ENCODE data around the gene FCRL6. TPM values are rescaled to one million over a fixed set of nuclear protein-coding genes. Genes with fewer than 3 reads are reported as not detected.

FCRL6 gene
- total RNA-seq, 1 donor from 2014 or later: not detected

DNA sequence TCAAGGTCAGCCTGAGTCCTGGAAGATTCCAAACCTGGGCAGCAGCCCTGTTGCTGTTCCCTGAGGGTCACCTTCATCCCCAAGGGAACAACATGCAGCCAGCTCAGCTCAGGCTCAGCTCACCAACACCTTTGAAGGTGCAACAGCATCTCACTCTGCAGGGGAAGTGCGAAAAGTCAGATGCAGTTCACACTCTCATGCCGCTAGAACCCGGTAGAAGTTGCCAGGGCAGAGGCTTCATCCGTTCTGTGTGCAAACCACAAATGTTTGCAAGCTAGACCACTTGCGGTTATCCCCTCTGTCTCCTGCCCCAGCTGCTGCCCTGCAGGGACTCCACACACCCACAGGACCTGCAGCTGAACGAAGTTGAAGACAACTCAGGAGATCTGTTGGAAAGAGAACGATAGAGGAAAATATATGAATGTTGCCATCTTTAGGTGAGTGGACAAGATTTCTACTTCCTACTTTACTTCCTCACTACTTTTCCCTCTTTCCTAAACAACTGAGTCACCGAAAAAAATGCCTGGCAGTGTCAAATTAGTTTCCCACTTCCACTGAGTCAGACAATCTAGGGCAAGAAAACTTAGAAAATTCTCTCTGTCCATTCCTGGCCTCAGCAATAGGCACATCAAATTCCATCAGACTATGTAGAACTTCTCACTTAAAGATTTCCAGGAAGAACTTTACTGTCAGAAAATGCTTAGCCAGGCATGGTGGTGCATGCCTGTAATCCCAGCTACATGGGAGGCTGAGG lies 1.8 kb upstream of the FCRL6 start:
- DNase-seq: no peak

DNA sequence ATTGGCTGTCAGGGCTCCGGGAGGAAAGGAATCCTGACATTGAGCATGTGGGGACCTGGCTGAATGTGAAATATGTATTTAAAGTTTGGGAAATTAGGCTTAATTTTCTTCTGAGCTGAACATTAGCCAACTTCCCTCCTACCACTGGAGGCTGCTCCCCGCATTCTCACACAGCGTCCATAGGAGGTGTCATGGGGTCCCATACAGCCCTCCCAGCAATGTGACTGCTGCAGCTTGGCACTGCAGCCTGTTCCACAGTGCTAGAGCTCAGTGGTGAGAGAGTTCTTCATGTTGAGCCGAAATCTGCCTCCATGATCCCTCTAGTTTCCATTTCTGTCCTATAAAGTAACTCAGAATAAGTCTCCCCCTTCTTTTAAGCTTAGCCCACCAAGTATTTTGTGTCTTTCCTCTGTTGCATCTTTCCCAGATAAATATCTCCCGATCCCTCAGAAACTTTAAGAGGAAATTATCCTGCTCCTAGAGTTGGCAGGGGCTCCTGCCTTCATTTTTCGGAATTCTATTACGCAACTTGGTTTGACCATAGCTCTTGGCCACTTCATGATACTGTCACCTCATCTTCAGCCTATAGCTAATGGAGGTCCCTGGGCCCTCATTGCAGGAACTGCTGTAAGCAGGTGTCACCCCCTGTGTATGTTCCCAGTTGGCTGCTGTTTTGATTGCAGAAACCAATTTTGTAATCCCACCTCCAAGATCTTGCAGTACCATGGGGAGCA lies 2.0 kb downstream of the FCRL6 start:
- no peak for DNase-seq

DNA sequence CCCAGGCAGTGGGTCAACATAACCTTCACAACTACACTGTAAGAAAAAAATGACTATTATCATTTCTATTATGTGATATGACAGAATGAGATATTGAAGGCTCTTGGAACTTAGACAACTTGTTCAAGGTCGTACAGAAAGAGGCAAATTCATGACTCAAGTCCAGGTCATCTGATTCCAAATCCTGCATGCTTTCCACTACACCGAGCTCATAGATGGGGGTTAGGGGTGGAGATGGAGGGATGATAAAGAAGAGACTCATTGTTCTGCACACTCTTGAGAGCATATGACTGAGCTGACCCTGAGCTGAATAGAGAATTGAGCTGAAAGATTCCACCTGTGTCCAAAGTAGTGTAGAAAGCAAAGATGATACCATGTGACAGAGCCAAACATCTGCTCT lies 2.8 kb downstream of the FCRL6 start:
- DNase-seq: no peak

DNA sequence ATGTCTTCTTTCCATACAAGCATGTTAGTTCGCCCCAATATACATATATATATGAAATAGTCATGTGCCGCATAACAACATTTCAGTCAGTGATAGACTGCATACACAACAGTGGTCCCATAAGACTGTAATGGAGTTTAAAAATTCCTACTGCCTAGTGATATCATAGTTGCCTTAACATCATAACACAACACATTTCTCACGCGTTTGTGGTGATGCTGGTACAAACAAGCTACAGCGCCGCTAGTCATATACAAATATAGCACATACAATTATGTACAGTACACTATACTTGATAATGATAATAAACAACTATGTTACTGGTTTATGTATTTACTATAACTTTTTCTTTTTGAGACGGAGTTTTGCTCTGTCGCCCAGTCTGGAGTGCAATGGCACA lies 13.8 kb downstream of the FCRL6 start:
- DNase-seq: no peak

DNA sequence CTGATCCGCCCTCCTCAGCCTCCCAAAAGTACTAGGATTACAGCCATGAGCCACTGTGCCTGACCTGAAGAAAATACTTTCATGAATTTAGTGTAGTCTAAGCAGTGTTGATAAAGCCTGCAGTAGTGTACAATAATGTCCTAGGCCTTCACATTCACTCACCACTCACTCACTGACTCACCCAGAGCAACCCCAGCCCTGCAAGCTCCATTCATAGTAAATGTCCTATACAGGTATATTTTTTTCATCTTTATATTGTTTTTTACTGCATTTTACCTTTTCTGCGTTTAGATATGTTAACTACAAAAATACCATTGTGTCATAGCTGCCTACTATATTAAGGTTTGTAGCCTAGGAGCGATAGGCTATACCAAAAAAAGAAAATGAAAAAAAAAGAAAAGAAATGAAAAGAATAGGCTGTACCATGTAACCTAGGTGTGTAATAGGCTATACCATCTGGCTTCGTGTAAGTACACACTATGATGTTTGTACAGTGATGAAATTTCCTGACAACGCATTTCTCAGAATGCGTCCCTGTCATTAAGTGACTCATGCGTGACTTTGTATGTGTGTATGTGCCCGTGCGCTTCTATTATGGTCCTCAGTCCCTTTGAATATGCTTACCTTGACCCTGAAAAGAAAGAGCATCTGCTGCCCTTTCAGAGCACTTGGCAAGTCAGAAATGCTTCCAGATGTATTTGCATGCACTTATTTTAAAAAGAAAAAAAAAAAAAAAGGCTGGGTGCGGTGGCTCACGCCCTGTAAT lies 15.3 kb downstream of the FCRL6 start:
- peak; percentile 24 for DNase-seq

DNA sequence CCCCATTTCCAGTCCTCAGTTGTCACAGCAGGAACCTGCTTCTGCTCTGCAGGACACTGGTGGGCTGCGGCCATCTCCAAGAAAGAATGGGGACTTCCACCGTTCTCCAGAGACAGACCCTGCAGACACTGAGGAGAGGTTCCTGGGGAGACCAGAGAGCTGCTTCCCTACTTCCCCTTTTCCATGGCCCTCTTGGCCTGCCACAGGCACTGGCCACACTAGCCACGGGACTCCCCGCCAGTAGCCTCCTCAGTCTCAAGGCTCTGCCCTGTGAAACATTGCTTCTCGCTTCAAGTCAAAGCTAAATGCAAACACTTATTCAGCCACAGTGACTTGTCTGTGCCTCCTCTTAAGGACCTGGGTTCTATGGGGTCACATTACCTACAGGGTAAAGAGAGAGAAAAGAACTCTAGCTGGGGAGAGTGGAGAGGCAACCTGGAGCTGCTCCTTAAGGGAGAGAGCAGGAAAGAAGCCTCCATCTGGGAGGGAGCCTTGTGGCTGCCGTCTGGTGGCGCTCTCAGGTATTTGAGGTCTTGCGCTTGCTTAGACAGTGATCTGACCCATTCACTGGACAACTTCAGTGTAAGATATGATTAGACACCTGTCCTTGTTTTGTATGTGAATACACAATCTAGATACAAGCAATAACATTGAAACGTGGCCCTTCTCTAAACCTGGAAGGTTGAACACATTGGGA lies 19.2 kb downstream of the FCRL6 start:
- DNase-seq: no peak

DNA sequence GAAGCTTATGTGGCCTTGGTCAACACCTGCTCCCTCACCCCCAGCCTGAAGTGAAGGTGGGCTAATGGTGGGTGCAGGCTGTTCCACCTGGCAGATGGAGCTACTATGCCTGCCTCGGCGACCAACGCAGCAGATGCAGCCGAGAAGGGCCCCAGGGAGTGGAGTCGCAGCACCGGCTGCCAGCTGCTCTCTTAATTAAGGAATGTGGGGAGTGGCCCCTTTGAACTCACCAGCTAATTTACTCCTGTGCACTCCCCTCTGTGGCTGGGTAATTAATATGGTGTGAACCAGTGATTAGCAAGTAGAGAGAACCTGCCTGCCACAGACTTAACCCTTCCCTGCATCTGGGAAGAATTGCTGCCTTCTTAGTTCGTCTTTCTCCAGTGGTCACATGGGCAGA lies 21.2 kb downstream of the FCRL6 start:
- peak; percentile 49 for DNase-seq

DNA sequence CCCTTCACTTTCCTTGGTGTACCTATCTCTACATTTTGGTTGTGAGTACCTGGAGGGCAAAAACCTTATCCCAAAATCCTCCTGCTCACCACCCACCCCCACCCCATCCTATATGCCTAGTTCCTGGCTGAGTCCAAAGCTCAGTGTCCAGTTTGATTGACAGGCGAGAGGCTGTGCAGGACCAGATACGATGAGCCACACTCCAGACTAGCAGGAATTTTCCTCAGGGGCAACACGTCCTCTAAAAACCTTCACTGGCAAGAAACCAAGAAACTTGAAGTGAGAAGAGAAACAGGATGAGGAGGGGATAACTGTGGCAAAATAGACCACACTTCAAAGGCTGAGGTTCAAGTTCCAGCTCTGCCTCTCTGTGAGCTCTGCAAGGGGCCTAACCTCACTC lies 23.4 kb downstream of the FCRL6 start:
- DNase-seq: no peak

DNA sequence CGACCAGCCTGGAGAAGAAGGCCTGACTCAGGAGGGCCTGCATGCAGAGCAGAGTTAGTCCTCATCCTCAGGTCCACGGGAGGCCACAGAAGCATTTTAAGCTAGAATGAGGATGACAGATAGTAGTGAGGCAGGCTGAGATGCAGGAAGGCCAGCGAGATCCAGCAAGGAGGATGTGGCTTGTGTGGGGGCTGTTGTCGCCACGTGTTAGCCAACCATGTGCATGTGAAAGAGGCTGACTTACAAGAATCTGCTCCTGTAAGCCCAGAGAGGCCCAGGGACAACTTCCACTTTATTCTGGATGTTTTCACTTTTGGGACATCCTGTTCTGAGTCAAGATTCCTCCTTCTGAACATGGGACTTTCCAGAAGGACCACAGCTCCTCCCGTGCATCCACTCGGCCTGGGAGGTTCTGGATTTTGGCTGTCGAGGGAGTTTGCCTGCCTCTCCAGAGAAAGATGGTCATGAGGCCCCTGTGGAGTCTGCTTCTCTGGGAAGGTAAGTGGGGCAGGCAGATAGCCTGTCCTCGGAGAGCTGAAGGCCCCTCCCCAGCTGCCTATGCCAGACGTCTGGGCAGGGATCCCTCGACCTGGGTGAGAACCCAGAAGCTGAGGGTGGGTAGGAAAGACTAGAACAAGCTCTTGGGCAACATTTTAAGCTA lies 24.4 kb downstream of the FCRL6 start, which contains the start of gene SLAMF8:
TSS of gene SLAMF8 (plus strand) at position 433 of the 661 bp plus-strand sequence. CDS start at position 459, 26 bp downstream.
- no peak for DNase-seq

DNA sequence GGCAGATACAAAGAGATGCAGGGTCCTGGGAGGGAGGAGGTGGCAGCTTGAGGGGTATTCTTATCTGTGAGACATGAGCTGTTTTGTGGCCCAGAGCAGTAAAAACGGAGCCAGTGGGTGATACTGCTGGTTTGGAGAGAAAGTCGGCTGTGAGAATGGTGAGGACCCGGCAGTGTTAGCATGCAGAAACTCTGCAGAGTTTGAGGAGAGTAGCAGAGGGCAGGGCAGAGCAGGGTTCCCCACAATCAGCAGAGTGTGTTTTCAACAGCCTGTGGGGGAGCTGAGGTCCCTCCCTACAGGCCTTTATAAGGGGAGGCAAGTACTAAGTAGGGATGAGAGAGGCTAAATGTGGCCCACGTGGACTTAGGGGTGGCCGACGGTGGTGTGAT lies 24.9 kb downstream of the FCRL6 start:
- DNase-seq: no peak

DNA sequence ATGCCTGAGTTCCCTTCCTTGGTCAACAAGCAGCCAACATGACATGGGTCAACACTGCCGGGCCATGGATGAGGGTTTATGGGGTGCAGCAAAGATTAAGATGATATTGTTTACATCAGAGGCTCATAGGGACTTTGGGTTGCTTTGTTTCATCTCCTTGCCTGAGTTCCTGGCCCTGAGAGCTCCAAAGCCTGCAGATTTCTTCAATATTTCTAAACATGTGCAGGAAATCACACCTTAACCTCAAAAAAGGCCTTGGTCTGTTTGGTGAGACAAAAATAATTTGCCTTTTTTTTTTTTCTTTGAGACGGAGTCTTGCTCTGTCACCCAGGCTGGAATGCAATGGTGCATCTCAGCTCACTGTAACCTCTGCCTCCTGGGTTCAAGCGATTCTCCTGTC lies 25.4 kb downstream of the FCRL6 start:
- DNase-seq: no peak

DNA sequence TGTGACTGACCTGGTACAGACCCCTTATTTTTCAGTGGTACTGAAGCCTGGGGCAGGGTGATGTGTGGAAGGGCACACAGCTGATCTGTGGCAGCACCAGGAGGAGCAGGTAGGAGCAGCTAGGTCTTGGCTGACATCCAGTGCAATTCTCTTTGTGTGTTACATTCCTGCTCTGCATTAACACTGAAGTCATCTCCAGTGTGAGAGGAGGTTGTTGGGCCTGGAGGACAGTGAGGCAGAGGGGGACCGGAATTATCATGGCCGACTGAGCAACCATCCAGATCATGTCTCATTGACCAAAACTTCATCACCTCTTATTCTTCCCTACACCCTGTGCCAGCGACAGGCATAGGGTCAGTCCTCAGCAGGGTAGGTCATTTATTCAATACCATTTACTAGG lies 26.0 kb downstream of the FCRL6 start:
- DNase-seq: peak; percentile 20

DNA sequence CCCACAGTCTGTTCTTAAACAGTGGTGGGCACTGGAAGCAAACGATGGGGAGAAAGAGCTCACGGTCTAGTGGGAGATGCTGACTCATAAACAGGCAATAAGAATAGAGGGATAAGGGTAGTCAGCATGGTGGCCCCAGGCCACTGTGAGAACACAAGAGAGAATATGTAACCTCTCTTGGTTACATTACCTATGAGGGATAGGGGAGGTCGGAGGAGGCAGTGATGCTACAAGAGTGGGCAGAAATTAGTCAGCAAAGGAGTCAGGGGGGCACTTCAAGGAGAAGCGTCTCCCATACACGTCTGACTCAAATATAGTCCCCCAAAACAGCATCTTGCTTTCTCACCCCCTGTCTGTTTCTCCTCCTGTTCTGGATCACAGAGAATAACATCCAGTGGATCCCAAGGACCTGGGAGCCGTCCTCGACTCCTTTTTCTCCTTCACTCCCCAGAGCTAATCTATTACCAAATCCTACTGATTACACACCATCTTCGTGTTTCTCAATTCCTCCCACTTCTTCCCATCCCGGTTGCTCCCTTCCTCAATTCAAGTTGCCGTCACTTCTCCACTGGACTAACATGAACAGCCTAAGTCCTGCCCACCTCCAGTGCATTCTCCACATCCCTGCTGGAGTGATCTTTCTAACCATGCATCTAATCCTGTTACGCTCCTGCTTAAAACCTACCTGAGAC lies 26.6 kb downstream of the FCRL6 start:
- no peak for DNase-seq

DNA sequence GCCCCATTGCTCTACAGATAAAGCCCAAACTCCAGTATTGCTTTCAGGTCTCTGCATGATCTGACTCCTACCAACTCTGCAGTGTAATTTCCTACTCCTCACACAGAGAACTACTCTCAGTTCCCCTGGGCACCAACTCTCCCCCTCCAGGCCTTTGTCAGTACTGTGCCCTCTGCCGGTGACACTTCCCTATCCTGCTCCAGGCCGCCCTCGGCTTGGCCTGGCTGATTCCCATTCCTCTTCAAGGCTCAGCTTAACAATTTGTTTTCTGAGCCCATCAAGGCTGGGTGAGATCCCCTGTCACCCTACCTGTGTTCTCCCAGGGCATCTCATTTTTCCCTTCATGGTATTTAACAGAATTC lies 27.1 kb downstream of the FCRL6 start:
- DNase-seq: peak; percentile 27

DNA sequence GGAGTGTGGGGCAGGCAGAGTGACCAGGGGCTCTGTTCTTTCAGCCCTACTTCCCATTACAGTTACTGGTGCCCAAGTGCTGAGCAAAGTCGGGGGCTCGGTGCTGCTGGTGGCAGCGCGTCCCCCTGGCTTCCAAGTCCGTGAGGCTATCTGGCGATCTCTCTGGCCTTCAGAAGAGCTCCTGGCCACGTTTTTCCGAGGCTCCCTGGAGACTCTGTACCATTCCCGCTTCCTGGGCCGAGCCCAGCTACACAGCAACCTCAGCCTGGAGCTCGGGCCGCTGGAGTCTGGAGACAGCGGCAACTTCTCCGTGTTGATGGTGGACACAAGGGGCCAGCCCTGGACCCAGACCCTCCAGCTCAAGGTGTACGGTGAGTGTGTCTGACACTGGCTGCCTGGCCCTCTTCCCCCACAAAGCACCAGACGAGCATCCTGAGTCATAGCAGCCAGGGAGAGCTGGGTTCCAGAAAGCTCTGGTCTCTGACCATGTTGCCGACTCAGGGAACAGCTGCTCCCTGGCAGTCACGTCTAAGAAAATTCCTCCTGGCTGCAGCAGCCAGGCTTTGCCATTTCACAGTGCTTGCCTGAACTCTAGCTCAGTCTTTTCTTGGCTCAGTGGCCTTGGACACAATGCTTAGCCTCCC lies 27.8 kb downstream of the FCRL6 start:
- peak; percentile 78 for DNase-seq

DNA sequence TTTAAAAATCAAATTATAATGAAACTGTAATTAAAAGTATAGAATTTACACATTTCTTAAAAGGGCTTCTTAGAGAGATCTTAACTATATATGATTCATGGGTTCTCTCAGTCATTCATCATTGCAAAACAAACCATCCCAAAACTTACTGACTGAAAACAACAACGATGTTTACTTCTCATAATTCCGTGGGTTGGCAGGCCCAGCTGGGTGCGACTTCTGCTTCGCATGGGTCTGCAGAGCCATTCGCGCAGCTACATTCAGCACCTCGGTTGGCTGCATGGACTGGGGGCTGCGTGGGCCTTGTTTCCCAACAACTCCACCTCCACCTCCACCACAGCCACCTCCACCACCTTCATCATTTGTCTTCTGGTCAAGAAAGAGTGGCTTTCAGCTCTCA lies 28.6 kb downstream of the FCRL6 start:
- no peak for DNase-seq

DNA sequence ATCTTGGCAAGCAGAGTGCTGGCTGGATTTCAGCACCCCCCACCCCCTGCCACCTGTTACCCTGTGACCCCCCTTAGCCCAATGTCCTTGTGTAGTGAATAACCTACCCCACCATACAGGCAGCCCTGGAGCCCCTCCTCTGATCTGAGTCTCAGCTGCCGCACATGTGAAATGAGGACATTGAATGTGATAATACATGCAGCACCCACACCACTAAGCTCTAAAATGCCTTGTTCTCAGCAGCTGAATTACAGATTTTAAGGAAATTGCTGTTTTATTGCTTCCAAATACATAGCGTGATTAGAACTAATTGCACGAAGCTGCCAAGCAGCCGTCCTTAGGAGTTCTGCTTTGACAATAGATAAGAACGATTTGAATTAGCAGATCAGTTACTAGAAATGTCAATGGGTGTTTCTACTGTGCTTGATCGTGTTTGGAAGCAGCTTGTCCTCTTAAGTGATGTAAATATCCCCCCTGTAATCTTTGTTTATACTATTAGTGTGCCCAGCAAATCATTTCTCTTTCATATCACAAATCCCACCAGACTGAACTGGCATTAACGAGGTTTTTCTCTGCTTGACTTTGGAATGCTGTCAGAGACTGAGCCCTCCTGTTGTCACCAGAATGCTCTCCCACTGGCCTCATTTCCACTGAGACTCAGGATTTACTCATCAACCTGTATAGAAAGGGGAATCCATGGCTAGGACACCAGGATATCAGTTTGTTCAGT lies 29.4 kb downstream of the FCRL6 start:
- DNase-seq: peak; percentile 32

DNA sequence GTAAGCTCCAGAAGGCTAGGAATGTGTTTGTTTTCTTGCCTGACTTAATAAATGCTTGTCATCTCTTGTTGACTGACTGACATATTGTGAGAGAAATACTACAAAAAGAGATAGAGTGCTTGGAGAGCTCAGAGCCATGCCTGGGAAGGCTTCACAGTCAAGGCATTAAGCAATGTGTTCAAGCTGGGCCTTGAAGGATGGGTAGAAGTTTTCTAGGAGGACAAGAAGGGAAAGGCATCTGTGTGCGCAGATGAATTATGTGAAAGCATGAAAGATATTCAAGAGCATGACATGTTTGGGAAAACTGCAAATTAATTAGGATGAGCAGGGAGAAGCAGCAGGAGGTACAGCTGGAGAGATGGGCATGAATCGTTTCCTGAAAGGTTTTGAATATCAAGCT lies 30.1 kb downstream of the FCRL6 start:
- DNase-seq: no peak

DNA sequence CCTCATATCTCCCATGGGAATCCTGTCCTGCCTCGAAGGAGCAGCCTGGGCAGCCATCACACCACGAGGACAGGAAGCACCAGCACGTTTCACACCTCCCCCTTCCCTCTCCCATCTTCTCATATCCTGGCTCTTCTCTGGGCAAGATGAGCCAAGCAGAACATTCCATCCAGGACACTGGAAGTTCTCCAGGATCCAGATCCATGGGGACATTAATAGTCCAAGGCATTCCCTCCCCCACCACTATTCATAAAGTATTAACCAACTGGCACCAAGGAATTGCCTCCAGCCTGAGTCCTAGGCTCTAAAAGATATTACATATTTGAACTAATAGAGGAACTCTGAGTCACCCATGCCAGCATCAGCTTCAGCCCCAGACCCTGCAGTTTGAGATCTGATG lies 33.2 kb downstream of the FCRL6 start:
- no peak for DNase-seq

DNA sequence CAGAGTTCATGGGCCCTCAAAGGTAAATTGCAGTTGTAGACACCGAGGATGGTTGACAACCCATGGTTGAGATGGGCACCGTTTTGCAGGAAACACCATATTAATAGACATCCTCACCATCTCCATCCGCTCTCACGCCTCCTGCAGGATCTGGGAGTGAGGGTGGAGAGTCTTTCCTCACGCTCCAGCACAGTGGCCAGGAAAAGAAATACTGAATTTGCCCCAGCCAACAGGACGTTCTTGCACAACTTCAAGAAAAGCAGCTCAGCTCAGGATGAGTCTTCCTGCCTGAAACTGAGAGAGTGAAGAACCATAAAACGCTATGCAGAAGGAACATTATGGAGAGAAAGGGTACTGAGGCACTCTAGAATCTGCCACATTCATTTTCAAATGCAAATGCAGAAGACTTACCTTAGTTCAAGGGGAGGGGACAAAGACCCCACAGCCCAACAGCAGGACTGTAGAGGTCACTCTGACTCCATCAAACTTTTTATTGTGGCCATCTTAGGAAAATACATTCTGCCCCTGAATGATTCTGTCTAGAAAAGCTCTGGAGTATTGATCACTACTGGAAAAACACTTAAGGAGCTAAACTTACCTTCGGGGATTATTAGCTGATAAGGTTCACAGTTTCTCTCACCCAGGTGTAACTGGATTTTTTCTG lies 33.8 kb downstream of the FCRL6 start:
- no peak for DNase-seq

Measured in tongue (tissue), 2 donors.